HG03159 (cell line): ENCODE results near the gene WWP2.
"Not testable (repeated sequence)": the region's sequence is repeated elsewhere in the genome, so short reads cannot be mapped to it uniquely, and the experiment has no call there.

ENCODE experiments used
- ATAC-seq: cut with Tn5 transposase; IDR thresholded peaks from one replicate; pipeline ENCODE4 v1.9.1; 2021; ENCODE audit warnings: mild to moderate bottlenecking, moderate library complexity; ENCODE audit not compliant: unreplicated experiment

Gene WWP2

GRCh38 chr16:69793526-69793925 is 31.4 kb downstream of the WWP2 start:
- ATAC-seq, result no peak

GRCh38 chr16:69794486-69794885 is 32.4 kb downstream of the WWP2 start:
- ATAC-seq, result no peak

GRCh38 chr16:69796285-69797118 is 34.4 kb downstream of the WWP2 start:
- no peak for ATAC-seq

GRCh38 chr16:69798466-69798865 is 36.3 kb downstream of the WWP2 start:
- ATAC-seq, result no peak

GRCh38 chr16:69799611-69800031 is 37.5 kb downstream of the WWP2 start:
- no peak for ATAC-seq

GRCh38 chr16:69804297-69804696 is 42.2 kb downstream of the WWP2 start:
- ATAC-seq, result no peak

GRCh38 chr16:69806776-69807175 is 44.6 kb downstream of the WWP2 start:
- not testable (repeated sequence) for ATAC-seq

GRCh38 chr16:69812688-69813014 is 50.5 kb downstream of the WWP2 start:
- ATAC-seq, result no peak

- ATAC-seq, result no peak
These were observed 51.9 kb downstream of the WWP2 start for GRCh38 chr16:69814078-69814477.

- ATAC-seq, result no peak
These were observed 52.4 kb downstream of the WWP2 start for GRCh38 chr16:69814561-69814960.

GRCh38 chr16:69815216-69815883 is 53.2 kb downstream of the WWP2 start:
- ATAC-seq, result not testable (repeated sequence)

- no peak for ATAC-seq
These were observed 54.9 kb downstream of the WWP2 start for GRCh38 chr16:69816996-69817395.

- no peak for ATAC-seq
These were observed 56.9 kb downstream of the WWP2 start for GRCh38 chr16:69818891-69819545.

- no peak for ATAC-seq
These were observed 58.9 kb downstream of the WWP2 start for GRCh38 chr16:69820926-69821541.

- ATAC-seq, result no peak
These were observed 59.7 kb downstream of the WWP2 start for GRCh38 chr16:69821844-69822173.

GRCh38 chr16:69822174-69822935 is 60.2 kb downstream of the WWP2 start:
- no peak for ATAC-seq

- ATAC-seq, result peak; percentile 85
These were observed 61.9 kb downstream of the WWP2 start for GRCh38 chr16:69823831-69824563.

- not testable (repeated sequence) for ATAC-seq
These were observed 62.5 kb downstream of the WWP2 start for GRCh38 chr16:69824564-69825142.

- ATAC-seq, result no peak
These were observed 65.4 kb downstream of the WWP2 start for GRCh38 chr16:69827524-69827923.

GRCh38 chr16:69829338-69829737 is 67.2 kb downstream of the WWP2 start:
- no peak for ATAC-seq
